PC-3 (cell line): ENCODE measurements around the gene APOL4. TPM values are rescaled to one million over a fixed set of nuclear protein-coding genes. Genes with fewer than 3 reads are reported as not detected.
A peak's percentile ranks its signal among the peaks of the same experiment; 100 is the strongest.

Experiments used
- ATAC-seq: fragments of 200-7000 bp; cut with Tn5 transposase; 2 replicates; pipeline ENCODE4 v1.9.1; 2020; ENCODE audit warnings: mild to moderate bottlenecking, moderate library complexity
- BruUV-seq: library from RNA; stranded (reverse); fragments of 400-500 nt; replicated peaks from 2 replicates; lab custom pipeline; 2021; lab: Mats Ljungman, UMichigan
- CTCF ChIA-PET: fragments of 300-600 bp; sonication (Branson Sonifier 250); formaldehyde crosslinking; loops from one replicate; lab custom pipeline; 2022; ENCODE audit warnings: antibody characterized with exemption; lab: Charles Lee
- POLR2A ChIA-PET: fragments of 300-600 bp; sonication (Branson Sonifier 250); formaldehyde crosslinking; loops from one replicate; lab custom pipeline; 2022; ENCODE audit warnings: antibody characterized with exemption; ENCODE audit not compliant: unreplicated experiment; lab: Charles Lee
- DNase-seq: peaks from one replicate; pipeline ENCODE4 v3.0.0-alpha.2; 2015
- H2AFZ ChIP-seq: fragments of 300-600 bp; sonication (generic); 2 replicates; pipeline ENCODE4 v1.6.0; 2016; ENCODE audit warnings: antibody characterized with exemption, low read length
- H3F3A ChIP-seq: fragments of 300-600 bp; sonication (generic); one replicate; pipeline ENCODE4 v1.6.0; 2017; ENCODE audit warnings: antibody characterized with exemption, low read length, control low read depth, mild to moderate bottlenecking; ENCODE audit not compliant: unreplicated experiment
- H3K27ac ChIP-seq: fragments of 300-600 bp; sonication (generic); 2 replicates; pipeline ENCODE4 v1.5.1; 2016; ENCODE audit warnings: mild to moderate bottlenecking, low read length
- H3K27me3 ChIP-seq: fragments of 300-600 bp; sonication (generic); 2 replicates; pipeline ENCODE4 v1.6.1; 2016; ENCODE audit warnings: low read length, mixed read lengths
- H3K36me3 ChIP-seq: fragments of 300-600 bp; sonication (generic); 2 replicates; pipeline ENCODE4 v1.6.1; 2016; ENCODE audit warnings: low read depth, mixed run types, low read length, mixed read lengths
- H3K4me1 ChIP-seq: fragments of 300-600 bp; sonication (generic); 2 replicates; pipeline ENCODE4 v1.5.1; 2016; ENCODE audit warnings: low read length; ENCODE audit not compliant: insufficient read depth
- H3K4me2 ChIP-seq: fragments of 300-600 bp; sonication (generic); 2 replicates; pipeline ENCODE4 v1.6.0; 2016; ENCODE audit warnings: low read length
- H3K4me3 ChIP-seq: fragments of 300-600 bp; sonication (generic); 2 replicates; pipeline ENCODE4 v1.5.1; 2016; ENCODE audit warnings: mild to moderate bottlenecking, low read length, mixed read lengths
- H3K79me2 ChIP-seq: fragments of 300-600 bp; sonication (generic); 2 replicates; pipeline ENCODE4 v1.6.1; 2017; ENCODE audit warnings: low read length, mixed read lengths
- H3K9ac ChIP-seq: fragments of 300-600 bp; sonication (generic); 2 replicates; pipeline ENCODE4 v1.6.0; 2016; ENCODE audit warnings: mild to moderate bottlenecking, low read length
- H3K9me2 ChIP-seq: fragments of 300-600 bp; sonication (generic); replicated peaks from 2 replicates; pipeline ENCODE4 v1.6.1; 2016; ENCODE audit warnings: mixed run types, low read length, mixed read lengths
- H3K9me3 ChIP-seq: fragments of 300-600 bp; sonication (generic); 2 replicates; pipeline ENCODE4 v1.6.1; 2016; ENCODE audit warnings: low read length, mixed read lengths
- H4K20me1 ChIP-seq: fragments of 300-600 bp; sonication (generic); 2 replicates; pipeline ENCODE4 v1.6.1; 2016; ENCODE audit warnings: low read length, mixed read lengths
- EZH2 ChIP-seq: fragments of 300-600 bp; sonication (generic); IDR thresholded peaks from one replicate; pipeline ENCODE4 v1.6.1; 2017; ENCODE audit warnings: antibody characterized with exemption, mild to moderate bottlenecking, low read length; ENCODE audit not compliant: unreplicated experiment
- EZH2phosphoT487 ChIP-seq: fragments of 300-600 bp; sonication (generic); IDR thresholded peaks from 2 replicates; pipeline ENCODE4 v1.6.1; 2018; ENCODE audit warnings: mild to moderate bottlenecking, antibody characterized with exemption, low read length, borderline replicate concordance
- intact Hi-C: fragments of 100-400 bp; cut with micrococcal nuclease; formaldehyde crosslinking; loops from 2 replicates; pipeline ENCODE4 v1.9.0; 2023
- total RNA-seq: library from RNA; depleted of rRNA; stranded (reverse); fragments of >200 nt; gene quantifications from 2 replicates; pipeline ENCODE4 v1.2.3, GENCODE V29; 2014
- TF ChIP-seq, protein P1 (sequence below): fragments of 300-600 bp; sonication (generic); conservative IDR thresholded peaks from 2 replicates; pipeline ENCODE4 v1.5.1; 2017; ENCODE audit warnings: antibody characterized with exemption, low read depth, mild to moderate bottlenecking, low read length

APOL4 gene
- total RNA-seq, 1 experiment from 2014 or later, result 0.04 TPM

DNA sequence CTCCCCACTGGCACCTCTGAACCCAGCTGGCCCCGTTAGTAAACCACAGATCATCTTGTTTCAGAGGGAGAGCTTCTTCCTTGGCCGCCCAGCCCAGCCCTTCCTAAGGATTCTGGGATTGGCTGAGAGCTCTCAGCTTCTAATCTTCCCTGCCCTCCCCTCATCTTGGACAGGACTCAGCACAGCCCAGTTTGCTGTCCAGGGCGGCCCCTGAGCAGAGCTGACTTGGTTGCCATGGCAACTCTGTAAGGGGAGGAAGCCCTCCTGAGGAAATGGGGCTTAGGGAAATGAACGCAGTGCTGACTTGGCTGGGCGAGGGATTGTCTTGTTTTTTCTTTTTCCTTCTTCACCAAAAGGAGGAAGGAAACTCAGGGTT is 4.6 kb downstream of the APOL4 start:
- Histone ChIP-seq H3K4me3 (no peak overlapping the region), H3K36me3 (no peaks in the 10 kb centered on the region; the same call in 1 of the 2 replicates), H3F3A (no peaks in the 10 kb centered on the region), H3K4me2 (no peak overlapping the region), H3K9ac (no peak overlapping the region), H3K27me3 (no peaks in the 10 kb centered on the region), H3K79me2 (no peaks in the 10 kb centered on the region), H3K4me1 (no peaks in the 10 kb centered on the region), H3K27ac (no peak overlapping the region), H4K20me1 (no peaks in the 10 kb centered on the region), H3K9me3 (no peaks in the 10 kb centered on the region), H3K9me2 (no peaks in the 10 kb centered on the region), H2AFZ (no peak overlapping the region)
- no peak for ATAC-seq
- TF ChIP-seq EZH2 (no peak), EZH2phosphoT487 (no peak)
- TF ChIP-seq, protein P1, sequence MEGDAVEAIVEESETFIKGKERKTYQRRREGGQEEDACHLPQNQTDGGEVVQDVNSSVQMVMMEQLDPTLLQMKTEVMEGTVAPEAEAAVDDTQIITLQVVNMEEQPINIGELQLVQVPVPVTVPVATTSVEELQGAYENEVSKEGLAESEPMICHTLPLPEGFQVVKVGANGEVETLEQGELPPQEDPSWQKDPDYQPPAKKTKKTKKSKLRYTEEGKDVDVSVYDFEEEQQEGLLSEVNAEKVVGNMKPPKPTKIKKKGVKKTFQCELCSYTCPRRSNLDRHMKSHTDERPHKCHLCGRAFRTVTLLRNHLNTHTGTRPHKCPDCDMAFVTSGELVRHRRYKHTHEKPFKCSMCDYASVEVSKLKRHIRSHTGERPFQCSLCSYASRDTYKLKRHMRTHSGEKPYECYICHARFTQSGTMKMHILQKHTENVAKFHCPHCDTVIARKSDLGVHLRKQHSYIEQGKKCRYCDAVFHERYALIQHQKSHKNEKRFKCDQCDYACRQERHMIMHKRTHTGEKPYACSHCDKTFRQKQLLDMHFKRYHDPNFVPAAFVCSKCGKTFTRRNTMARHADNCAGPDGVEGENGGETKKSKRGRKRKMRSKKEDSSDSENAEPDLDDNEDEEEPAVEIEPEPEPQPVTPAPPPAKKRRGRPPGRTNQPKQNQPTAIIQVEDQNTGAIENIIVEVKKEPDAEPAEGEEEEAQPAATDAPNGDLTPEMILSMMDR, result no peak
- intact Hi-C loops, result loop anchor here (5.0 kb wide), 1 partner anchor 40 kb away; the partner anchor contains the start of gene APOL2
- no peak for DNase-seq
- ChIA-PET POLR2A (no interaction called here), CTCF (no interaction called here)
- no TSS peak for BruUV-seq

DNA sequence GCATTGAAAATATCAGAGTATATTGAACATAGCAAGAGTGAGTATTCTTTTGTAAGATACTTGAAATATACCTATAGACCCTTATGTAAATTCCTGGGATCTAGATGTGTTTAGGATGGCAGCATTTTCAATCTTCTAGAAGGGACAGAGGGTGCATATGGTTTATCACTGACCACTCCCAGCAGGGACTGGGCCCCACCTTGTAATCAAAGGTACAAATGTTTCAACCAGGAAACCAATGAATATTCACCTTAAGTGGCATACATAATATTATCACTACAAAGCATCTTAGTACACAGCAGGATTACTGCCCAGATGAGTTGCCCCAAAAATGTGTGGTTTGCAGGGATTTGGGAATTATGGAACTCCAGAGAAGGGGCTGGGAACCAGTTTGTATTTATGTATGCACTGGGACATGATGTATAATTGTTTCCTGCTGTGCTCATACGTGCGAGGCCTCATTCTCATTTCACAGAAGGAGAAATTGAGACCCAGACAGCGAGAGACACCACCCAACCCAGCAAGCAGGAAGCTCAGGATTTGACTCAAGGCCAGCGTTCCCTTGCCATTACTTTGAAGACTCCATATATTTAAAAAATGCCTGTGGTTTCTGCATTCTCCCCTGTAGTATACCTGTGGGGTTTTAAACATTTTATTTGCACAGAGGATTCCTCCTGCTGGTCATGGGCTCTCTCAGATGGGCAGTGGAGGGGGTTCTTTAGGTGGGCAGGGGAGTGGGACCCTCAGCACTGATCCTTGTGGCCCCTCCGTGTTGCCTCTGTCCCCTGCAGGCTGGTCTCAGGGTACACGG is 5.2 kb downstream of the APOL4 start:
- no TSS peak for BruUV-seq
- no peak for ATAC-seq
- CTCF ChIA-PET, result no interaction called here
- no peak overlapping the region for H2AFZ ChIP-seq
- no peaks in the 10 kb centered on the region for H3K9me3 ChIP-seq
- no peaks in the 10 kb centered on the region for H3F3A ChIP-seq
- POLR2A ChIA-PET, result no interaction called here
- no peak overlapping the region for H3K9ac ChIP-seq
- intact Hi-C loops, result loop anchor here (5.0 kb wide), 1 partner anchor 41 kb away; the partner anchor contains the start of gene APOL2
- H3K27ac ChIP-seq, result no peak overlapping the region
- H3K9me2 ChIP-seq, result no peaks in the 10 kb centered on the region
- H3K27me3 ChIP-seq, result no peaks in the 10 kb centered on the region
- TF ChIP-seq, protein P1, result no peak
- TF ChIP-seq EZH2phosphoT487 (no peak), EZH2 (no peak)
- no peak overlapping the region for H3K4me2 ChIP-seq
- no peaks in the 10 kb centered on the region for H4K20me1 ChIP-seq
- no peaks in the 10 kb centered on the region; the same call in 1 of the 2 replicates for H3K36me3 ChIP-seq
- H3K4me1 ChIP-seq, result no peaks in the 10 kb centered on the region
- DNase-seq, result no peak
- no peaks in the 10 kb centered on the region for H3K79me2 ChIP-seq
- no peak overlapping the region for H3K4me3 ChIP-seq

DNA sequence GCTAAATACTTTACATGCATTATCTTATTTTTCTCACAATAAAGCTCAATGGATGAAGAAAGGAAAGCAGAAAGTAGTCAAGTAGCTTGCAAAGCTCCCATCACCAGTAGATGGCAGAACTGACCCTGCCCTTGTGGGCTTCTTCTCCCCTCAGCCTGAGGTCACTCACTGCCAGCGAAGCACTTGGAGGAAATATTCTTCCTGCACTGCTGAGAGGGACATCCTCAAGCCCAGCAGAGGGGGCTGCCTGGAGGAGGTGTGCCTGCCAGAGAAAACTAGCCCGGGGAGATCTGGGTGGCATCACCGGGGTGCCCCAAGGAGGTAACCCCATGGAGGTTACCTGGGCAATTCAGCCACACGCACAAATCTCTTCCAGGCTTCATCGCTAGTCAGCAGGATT is 6.6 kb downstream of the APOL4 start:
- Histone ChIP-seq H3K4me3 (no peak overlapping the region), H3K9ac (no peak overlapping the region), H2AFZ (no peak overlapping the region), H3K4me2 (no peak overlapping the region), H3K9me3 (no peaks in the 10 kb centered on the region), H3F3A (no peaks in the 10 kb centered on the region), H3K79me2 (no peaks in the 10 kb centered on the region), H3K36me3 (no peaks in the 10 kb centered on the region; the same call in 1 of the 2 replicates), H3K27ac (no peak overlapping the region), H3K27me3 (no peaks in the 10 kb centered on the region), H3K4me1 (no peaks in the 10 kb centered on the region), H3K9me2 (no peaks in the 10 kb centered on the region), H4K20me1 (no peaks in the 10 kb centered on the region)
- CTCF ChIA-PET, result interaction anchor here (0.6 to 0.7 kb wide), 2 partner anchors 33 to 156 kb away, joined by 3 to 4 read pairs; no protein-coding TSS in a partner anchor
- TF ChIP-seq, protein P1, result peak; percentile 71
- TF ChIP-seq EZH2 (no peak), EZH2phosphoT487 (no peak)
- BruUV-seq, result no TSS peak
- POLR2A ChIA-PET, result interaction anchor here (0.6 kb wide), 1 partner anchor 26 kb away, joined by 4 read pairs; no protein-coding TSS in a partner anchor
- DNase-seq, result peak; percentile 65
- intact Hi-C loops, result loop anchor here (2.0 to 5.0 kb wide), 2 partner anchors 26 to 42 kb away; partner anchors contain the start of gene APOL2
- peak; percentile 78 for ATAC-seq
